Stimulated activated CD4-positive, alpha-beta T cell treated with anti-CD3 and anti-CD28 coated beads, Interleukin-15, amount 100 ng/mL, for 48 hours (primary cell): ENCODE measurements around the gene GPX1.
"Not testable (repeated sequence)": the region's sequence is repeated elsewhere in the genome, so short reads cannot be mapped to it uniquely, and the experiment has no call there.

Experiments used
- DNase-seq, 2 donors: peaks; one replicate each; pipeline ENCODE4 v3.0.0-alpha.2; 2020; ENCODE audit warnings: low read depth in 2 of 2

Gene GPX1

GRCh38 chr3:49358217-49358883 is at the start of gene GPX1:
GPX1 (minus strand) TSS chr3:49358353; CDS start chr3:49358278, 75 bp downstream.
- DNase-seq: peak; percentile 71 to 82

- no peak for DNase-seq
Measured at GRCh38 chr3:49406571-49407565, 48.7 kb upstream of the GPX1 start.

GRCh38 chr3:49405570-49405969 is 47.4 kb upstream of the GPX1 start:
- not testable (repeated sequence) for DNase-seq

- DNase-seq: no peak
Measured at GRCh38 chr3:49403891-49404290, 45.7 kb upstream of the GPX1 start.

GRCh38 chr3:49401766-49402165 is 43.6 kb upstream of the GPX1 start:
- DNase-seq: no peak

GRCh38 chr3:49399461-49399860 is 41.3 kb upstream of the GPX1 start:
- DNase-seq: no peak

GRCh38 chr3:49397470-49397869 is 39.3 kb upstream of the GPX1 start:
- DNase-seq: no peak

- not testable (repeated sequence) for DNase-seq
Measured at GRCh38 chr3:49391310-49391709, 33.2 kb upstream of the GPX1 start.

- no peak for DNase-seq
Measured at GRCh38 chr3:49389297-49389696, 31.1 kb upstream of the GPX1 start.

GRCh38 chr3:49388289-49388820 is 30.2 kb upstream of the GPX1 start:
- DNase-seq: no peak

- DNase-seq: no peak
Measured at GRCh38 chr3:49387721-49388120, 29.6 kb upstream of the GPX1 start.

GRCh38 chr3:49386056-49386756 is 28.1 kb upstream of the GPX1 start:
- no peak for DNase-seq

GRCh38 chr3:49385617-49386016 is 27.5 kb upstream of the GPX1 start:
- DNase-seq: no peak

- DNase-seq: no peak
Measured at GRCh38 chr3:49383387-49383786, 25.2 kb upstream of the GPX1 start.

GRCh38 chr3:49378249-49378895 is 20.2 kb upstream of the GPX1 start:
- no peak for DNase-seq

- DNase-seq: peak; percentile 52
Measured at GRCh38 chr3:49377483-49377882, 19.3 kb upstream of the GPX1 start.

- no peak for DNase-seq
Measured at GRCh38 chr3:49371946-49372345, 13.8 kb upstream of the GPX1 start.

GRCh38 chr3:49370585-49371290 is 12.6 kb upstream of the GPX1 start:
- DNase-seq: no peak

GRCh38 chr3:49362561-49362960 is 4.4 kb upstream of the GPX1 start:
- no peak for DNase-seq

GRCh38 chr3:49359623-49360022 is 1.5 kb upstream of the GPX1 start:
- DNase-seq: no peak

- DNase-seq: no peak
Measured at GRCh38 chr3:49358884-49359225, 702 bp upstream of the GPX1 start.
